Keratinocyte (primary cell): ENCODE data around the gene RNF144A. TPM values are rescaled to one million over a fixed set of nuclear protein-coding genes. Genes with fewer than 3 reads are reported as not detected.
A peak's percentile ranks its signal among the peaks of the same experiment; 100 is the strongest.

Source experiments
- DNase-seq: peaks from one replicate; pipeline ENCODE4 v3.0.0-alpha.2; 2011; ENCODE audit warnings: low read depth, missing footprints, low spot score
- FAIRE-seq: peaks from 2 replicates; lab custom pipeline; 2011; peaks lifted over from hg19 to GRCh38; lab: Jason Lieb, UNC
- H2AFZ ChIP-seq: 2 replicates; pipeline ENCODE4 v1.6.0; 2012; ENCODE audit warnings: low read length, control low read depth, inconsistent platforms; ENCODE audit not compliant: control insufficient read depth
- H3K27ac ChIP-seq: 2 replicates; pipeline ENCODE4 v1.5.1; 2011; ENCODE audit warnings: low read length; ENCODE audit not compliant: control insufficient read depth, insufficient read depth
- H3K27me3 ChIP-seq: 3 replicates; pipeline ENCODE4 v1.6.0; 2011; ENCODE audit warnings: low read length; ENCODE audit not compliant: control insufficient read depth, insufficient read depth; ENCODE audit errors: extremely low read depth
- H3K36me3 ChIP-seq, 2 experiments: 2 replicates in 1 of 2; 3 replicates in 1 of 2; pipeline ENCODE4 v1.5.1; 2011; ENCODE audit warnings: low read length in 2 of 2, mild to moderate bottlenecking in 1 of 2; ENCODE audit not compliant: control insufficient read depth in 2 of 2, insufficient read depth in 2 of 2; ENCODE audit errors: extremely low read depth in 1 of 2
- H3K4me1 ChIP-seq: 3 replicates; pipeline ENCODE4 v1.5.1; 2011; ENCODE audit warnings: low read length; ENCODE audit not compliant: control insufficient read depth, insufficient read depth; ENCODE audit errors: extremely low read depth
- H3K4me2 ChIP-seq: 3 replicates; pipeline ENCODE4 v1.6.0; 2011; ENCODE audit warnings: low read depth, low read length; ENCODE audit not compliant: control insufficient read depth, insufficient read depth; ENCODE audit errors: extremely low read depth
- H3K4me3 ChIP-seq, 3 experiments: fragments of 200-600 bp in 1 of 3; sonication (generic) in 1 of 3; 2 replicates in 2 of 3; 3 replicates in 1 of 3; pipeline ENCODE4 v1.5.1; 2011 to 2016; ENCODE audit warnings: low read length in 3 of 3, mild to moderate bottlenecking in 3 of 3, control low read depth in 2 of 3, inconsistent platforms in 1 of 3, low read depth in 1 of 3, mixed read lengths in 1 of 3, mixed run types in 1 of 3, moderate library complexity in 1 of 3; ENCODE audit not compliant: control insufficient read depth in 2 of 3, insufficient read depth in 2 of 3; ENCODE audit errors: extremely low read depth in 1 of 3
- H3K79me2 ChIP-seq: 2 replicates; pipeline ENCODE4 v1.6.0; 2012; ENCODE audit warnings: low read length; ENCODE audit not compliant: control insufficient read depth, insufficient read depth
- H3K9ac ChIP-seq: 3 replicates; pipeline ENCODE4 v1.6.0; 2011; ENCODE audit warnings: low read length; ENCODE audit not compliant: control insufficient read depth, insufficient read depth; ENCODE audit errors: extremely low read depth
- H3K9me1 ChIP-seq: 3 replicates; pipeline ENCODE4 v1.6.0; 2011; ENCODE audit warnings: low read length; ENCODE audit not compliant: control insufficient read depth, insufficient read depth; ENCODE audit errors: extremely low read depth
- H3K9me3 ChIP-seq: 2 replicates; pipeline ENCODE4 v1.5.1; 2012; ENCODE audit warnings: low read depth, low read length; ENCODE audit not compliant: control insufficient read depth
- H4K20me1 ChIP-seq: 3 replicates; pipeline ENCODE4 v1.6.0; 2011; ENCODE audit warnings: low read length; ENCODE audit not compliant: control insufficient read depth, insufficient read depth; ENCODE audit errors: extremely low read depth
- EZH2 ChIP-seq: IDR thresholded peaks from one replicate; pipeline ENCODE4 v1.6.1; 2012; ENCODE audit warnings: inconsistent platforms, mild to moderate bottlenecking, low read length, moderate library complexity
- dilution Hi-C: fragments of 300-500 bp; cut with MboI; formaldehyde crosslinking; loops from one replicate; pipeline ENCODE4 v1.7.0; 2020; ENCODE audit warnings: low sequenced_read_pairs; ENCODE audit not compliant: extremely low pct_ligation_motif_present
- polyA plus RNA-seq, 5 experiments: library from polyadenylated mRNA; depleted of rRNA in 3 of 5; stranded (reverse) in 3 of 5; stranded (forward) in 1 of 5; unstranded in 1 of 5; fragments of >200 nt; gene quantifications; 1 replicate in 1 of 5; 2 replicates in 3 of 5; 3 replicates in 1 of 5; pipeline versions ENCODE4 v1.2.1 to v1.2.3, GENCODE V29; 2011 to 2012; ENCODE audit warnings: missing spikeins in 2 of 5, low read depth in 1 of 5, low replicate concordance in 1 of 5
- TF ChIP-seq, protein P1 (sequence below), 3 experiments: IDR thresholded peaks in 1 of 3; conservative IDR thresholded peaks in 1 of 3; optimal IDR thresholded peaks in 1 of 3; 2 replicates in 2 of 3; 3 replicates in 1 of 3; pipeline versions ENCODE3 to v1.5.1; 2011; ENCODE audit warnings: low read length in 3 of 3, mild to moderate bottlenecking in 3 of 3, moderate library complexity in 2 of 3, control low read depth in 1 of 3, inconsistent platforms in 1 of 3; ENCODE audit not compliant: insufficient read depth in 2 of 3; ENCODE audit errors: extremely low read depth in 1 of 3

The RNF144A gene
- polyA plus RNA-seq, 1 donor (not counting 4 experiments of a cell fraction or from before 2014, with no cell fraction given), result 1.4 TPM

DNA sequence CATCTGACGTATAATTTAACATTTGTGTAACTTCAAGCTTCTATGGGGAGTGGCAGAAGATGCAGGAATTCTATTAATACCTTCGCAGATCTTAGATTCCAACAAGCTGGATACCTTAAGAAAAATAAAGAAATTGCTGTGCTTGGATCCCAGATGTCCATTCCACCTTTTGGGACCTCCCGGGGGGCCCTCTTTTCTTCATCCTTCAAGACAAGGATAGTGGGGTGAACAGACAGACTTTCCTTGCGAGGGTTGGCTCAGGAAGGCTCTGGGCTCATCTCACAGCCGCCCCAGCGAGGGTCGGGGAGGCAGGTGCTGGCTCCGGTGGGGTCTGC, 509 bp upstream of the RNF144A start:
- FAIRE-seq, result no peak
- Histone ChIP-seq H3K4me3 (peak overlapping the region in 2 of 3 experiments; percentile 29 to 49), H3K9me3 (no peaks in the 10 kb centered on the region)

DNA sequence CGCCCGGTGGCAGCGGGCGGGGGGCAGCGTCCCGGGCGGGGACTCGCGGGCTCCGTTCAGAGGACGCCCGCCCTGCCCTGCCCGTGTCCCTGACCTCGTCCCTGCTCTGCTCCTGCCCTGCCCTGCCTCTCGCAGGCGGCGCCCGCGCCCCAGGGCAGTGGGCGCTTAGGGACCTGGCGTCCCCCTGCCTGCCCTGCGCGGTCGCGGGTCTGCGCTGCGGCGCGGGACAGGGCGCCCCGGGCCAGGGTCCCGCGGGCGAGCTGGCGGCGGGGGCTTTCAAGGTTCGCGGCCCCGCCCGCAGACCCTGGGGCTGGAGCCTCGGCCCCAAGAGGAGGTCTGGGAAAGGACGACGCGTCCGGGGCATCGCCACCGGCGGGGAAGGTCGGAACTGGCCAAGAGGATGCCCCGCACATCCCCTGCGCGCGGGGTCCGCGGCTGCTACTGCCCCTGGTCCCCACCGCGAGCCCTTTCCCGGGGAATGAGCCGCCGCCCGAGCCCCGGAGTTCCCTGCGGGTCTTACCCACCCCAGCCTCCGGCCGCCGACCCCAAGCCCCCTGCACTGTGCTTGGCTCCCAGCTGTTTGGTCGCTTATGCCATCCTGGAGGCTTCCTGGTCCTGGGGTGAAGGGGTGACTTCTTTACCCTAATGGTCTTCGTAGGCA, 679 bp downstream of the RNF144A start:
- Histone ChIP-seq H3K9me1 (no peaks in the 10 kb centered on the region), H3K9me3 (no peaks in the 10 kb centered on the region), H4K20me1 (peaks cover 2% of the 10 kb centered on the region), H3K4me3 (peak overlapping the region; percentile 34 to 58 (median 43)), H3K36me3 (no peaks in the 10 kb centered on the region), H3K4me1 (peaks cover 3% of the 10 kb centered on the region), H3K9ac (peak overlapping the region; percentile 65), H3K27ac (no peak overlapping the region), H3K79me2 (no peaks in the 10 kb centered on the region), H3K4me2 (peak overlapping the region; percentile 58), H2AFZ (peak overlapping the region; percentile 71), H3K27me3 (no peaks in the 10 kb centered on the region)
- TF ChIP-seq, protein P1, sequence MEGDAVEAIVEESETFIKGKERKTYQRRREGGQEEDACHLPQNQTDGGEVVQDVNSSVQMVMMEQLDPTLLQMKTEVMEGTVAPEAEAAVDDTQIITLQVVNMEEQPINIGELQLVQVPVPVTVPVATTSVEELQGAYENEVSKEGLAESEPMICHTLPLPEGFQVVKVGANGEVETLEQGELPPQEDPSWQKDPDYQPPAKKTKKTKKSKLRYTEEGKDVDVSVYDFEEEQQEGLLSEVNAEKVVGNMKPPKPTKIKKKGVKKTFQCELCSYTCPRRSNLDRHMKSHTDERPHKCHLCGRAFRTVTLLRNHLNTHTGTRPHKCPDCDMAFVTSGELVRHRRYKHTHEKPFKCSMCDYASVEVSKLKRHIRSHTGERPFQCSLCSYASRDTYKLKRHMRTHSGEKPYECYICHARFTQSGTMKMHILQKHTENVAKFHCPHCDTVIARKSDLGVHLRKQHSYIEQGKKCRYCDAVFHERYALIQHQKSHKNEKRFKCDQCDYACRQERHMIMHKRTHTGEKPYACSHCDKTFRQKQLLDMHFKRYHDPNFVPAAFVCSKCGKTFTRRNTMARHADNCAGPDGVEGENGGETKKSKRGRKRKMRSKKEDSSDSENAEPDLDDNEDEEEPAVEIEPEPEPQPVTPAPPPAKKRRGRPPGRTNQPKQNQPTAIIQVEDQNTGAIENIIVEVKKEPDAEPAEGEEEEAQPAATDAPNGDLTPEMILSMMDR (optimal IDR thresholded peaks at IDR 0.05 in 1 of 3, IDR thresholded peaks at IDR 0.05 in 1 of 3, conservative IDR thresholded peaks at IDR 0.05 in 1 of 3; ENCODE audit: extremely low read depth in 1 of 3, insufficient read depth in 2 of 3, low read length in 3 of 3), result no peak
- TF ChIP-seq EZH2, result no peak
- dilution Hi-C loops, result no loop called here
- FAIRE-seq (no peak), DNase-seq (no peak)

More for the DNA sequence above, 509 bp upstream of the RNF144A start:
- Histone ChIP-seq H2AFZ (peak overlapping the region; percentile 84), H3K79me2 (no peaks in the 10 kb centered on the region), H3K27ac (no peak overlapping the region), H3K4me1 (peaks cover 3% of the 10 kb centered on the region), H3K36me3 (no peaks in the 10 kb centered on the region), H3K9ac (no peak overlapping the region), H3K27me3 (no peaks in the 10 kb centered on the region), H4K20me1 (peaks cover 2% of the 10 kb centered on the region), H3K9me1 (no peaks in the 10 kb centered on the region), H3K4me2 (peak overlapping the region; percentile 54)
- DNase-seq, result no peak
- dilution Hi-C loops, result no loop called here
- TF ChIP-seq, protein P1 (optimal IDR thresholded peaks at IDR 0.05 in 1 of 3, IDR thresholded peaks at IDR 0.05 in 1 of 3, conservative IDR thresholded peaks at IDR 0.05 in 1 of 3; ENCODE audit: extremely low read depth in 1 of 3, insufficient read depth in 2 of 3, low read length in 3 of 3), result no peak
- no peak for TF ChIP-seq EZH2
